Measurements from ENCODE around the gene CCDC93. TPM values are rescaled to one million over a fixed set of nuclear protein-coding genes. Genes with fewer than 3 reads are reported as not detected.

CCDC93 gene
- total RNA-seq, 4 donors from 2014 or later = 11.6 to 55.6 (median 23.9) TPM

DNA sequence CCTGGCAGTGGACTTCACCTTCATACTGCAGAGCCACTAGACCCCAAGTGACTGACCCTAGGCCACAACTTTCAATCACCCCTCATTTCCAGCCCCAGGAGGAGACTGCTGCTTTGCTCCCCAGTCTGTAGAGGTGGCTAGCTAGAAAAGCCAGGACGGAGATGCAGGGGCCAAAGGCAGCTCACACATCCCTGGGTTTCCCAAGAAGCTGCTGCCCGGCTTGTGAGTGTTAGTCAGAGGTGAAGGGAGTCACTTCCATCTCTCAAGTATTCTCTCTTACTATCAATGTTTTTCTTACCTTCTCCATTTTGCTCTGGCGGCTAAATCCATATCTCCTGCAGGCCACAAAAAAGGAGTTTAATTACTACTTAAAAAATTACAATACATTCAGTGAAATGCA is 36.2 kb downstream of the CCDC93 start:
- Histone ChIP-seq H3K27me3 (no peaks in the 10 kb centered on the region), H3K9me3 (no peaks in the 10 kb centered on the region), H3K27ac (no peak overlapping the region), H3K36me3 (peaks cover 53% of the 10 kb centered on the region), H3K4me3 (no peak overlapping the region), H3K4me1 (peaks cover 18% of the 10 kb centered on the region)
- TF ChIP-seq EP300 (IDR thresholded peaks at IDR 0.05) (no peak), POLR2A (IDR thresholded peaks at IDR 0.05) (no peak), POLR2AphosphoS5 (IDR thresholded peaks at IDR 0.05) (no peak)
- TF ChIP-seq, protein P1, sequence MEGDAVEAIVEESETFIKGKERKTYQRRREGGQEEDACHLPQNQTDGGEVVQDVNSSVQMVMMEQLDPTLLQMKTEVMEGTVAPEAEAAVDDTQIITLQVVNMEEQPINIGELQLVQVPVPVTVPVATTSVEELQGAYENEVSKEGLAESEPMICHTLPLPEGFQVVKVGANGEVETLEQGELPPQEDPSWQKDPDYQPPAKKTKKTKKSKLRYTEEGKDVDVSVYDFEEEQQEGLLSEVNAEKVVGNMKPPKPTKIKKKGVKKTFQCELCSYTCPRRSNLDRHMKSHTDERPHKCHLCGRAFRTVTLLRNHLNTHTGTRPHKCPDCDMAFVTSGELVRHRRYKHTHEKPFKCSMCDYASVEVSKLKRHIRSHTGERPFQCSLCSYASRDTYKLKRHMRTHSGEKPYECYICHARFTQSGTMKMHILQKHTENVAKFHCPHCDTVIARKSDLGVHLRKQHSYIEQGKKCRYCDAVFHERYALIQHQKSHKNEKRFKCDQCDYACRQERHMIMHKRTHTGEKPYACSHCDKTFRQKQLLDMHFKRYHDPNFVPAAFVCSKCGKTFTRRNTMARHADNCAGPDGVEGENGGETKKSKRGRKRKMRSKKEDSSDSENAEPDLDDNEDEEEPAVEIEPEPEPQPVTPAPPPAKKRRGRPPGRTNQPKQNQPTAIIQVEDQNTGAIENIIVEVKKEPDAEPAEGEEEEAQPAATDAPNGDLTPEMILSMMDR (IDR thresholded peaks at IDR 0.05) = no peak
- WGBS = 98% methylated on average over 3 of the region's 3 CpGs
- no peak for DNase-seq (ENCODE audit: low spot score in 2 of 2)

DNA sequence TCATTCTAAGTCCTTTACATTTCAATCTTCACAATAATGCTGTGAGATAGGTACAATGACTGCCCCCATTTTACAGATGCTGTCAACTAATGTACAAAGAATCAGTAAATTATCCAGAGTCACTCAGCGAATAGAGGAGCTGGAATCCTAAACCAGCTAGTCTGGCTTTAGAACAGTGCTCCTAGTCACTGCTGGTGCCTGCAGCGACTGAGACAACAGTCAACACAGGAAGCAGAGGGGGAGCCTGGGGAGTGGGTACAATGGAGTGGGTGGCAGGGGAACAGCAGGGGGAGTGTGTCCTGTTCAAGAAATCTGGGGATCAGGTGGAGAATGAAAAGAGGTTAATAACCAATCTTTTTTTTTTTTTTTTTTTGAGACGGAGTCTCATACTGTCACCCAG is 37.3 kb downstream of the CCDC93 start:
- no peak for TF ChIP-seq EP300 (IDR thresholded peaks at IDR 0.05)
- TF ChIP-seq, protein P1 (IDR thresholded peaks at IDR 0.05) = no peak
- no peak for TF ChIP-seq POLR2A (IDR thresholded peaks at IDR 0.05)
- TF ChIP-seq POLR2AphosphoS5 (IDR thresholded peaks at IDR 0.05) = no peak

DNA sequence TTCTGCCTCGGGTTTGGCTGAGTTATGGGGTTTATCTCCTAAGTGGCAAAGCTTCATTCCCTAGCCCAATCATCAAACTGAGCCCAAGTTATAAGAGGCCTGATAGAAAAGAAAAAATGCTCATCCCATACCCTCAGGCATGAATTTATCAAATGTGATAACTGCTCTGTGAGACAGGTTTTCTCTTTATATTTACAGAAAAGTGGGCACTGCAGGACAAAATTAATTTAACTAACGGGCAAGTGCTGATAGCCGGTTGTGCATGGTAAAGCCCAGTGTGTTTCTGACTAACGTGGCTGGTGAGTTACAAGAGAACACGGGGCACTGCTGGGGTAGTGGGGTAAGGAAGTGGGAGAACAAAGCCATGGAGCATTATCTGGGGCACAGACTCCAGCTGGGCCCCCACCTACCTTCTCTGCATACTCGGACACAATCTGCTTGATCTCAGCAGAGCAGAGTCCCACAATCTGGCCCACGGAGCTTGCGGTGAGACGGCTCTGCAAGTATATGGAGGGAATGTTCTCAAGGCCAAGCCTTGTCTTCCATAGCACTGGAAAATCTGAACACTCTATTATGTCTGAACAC is 40.3 kb downstream of the CCDC93 start:
- WGBS = 93% methylated on average over 9 of the region's 9 CpGs

More for the DNA sequence above, 37.3 kb downstream of the CCDC93 start:
- Histone ChIP-seq H3K9me3 (no peaks in the 10 kb centered on the region), H3K4me1 (peaks cover 18% of the 10 kb centered on the region), H3K27ac (no peak overlapping the region), H3K4me3 (no peak overlapping the region), H3K27me3 (no peaks in the 10 kb centered on the region), H3K36me3 (peaks cover 58% of the 10 kb centered on the region)
- WGBS = 86% methylated on average over 3 of the region's 3 CpGs
- no peak for DNase-seq (ENCODE audit: low spot score in 2 of 2)

DNA sequence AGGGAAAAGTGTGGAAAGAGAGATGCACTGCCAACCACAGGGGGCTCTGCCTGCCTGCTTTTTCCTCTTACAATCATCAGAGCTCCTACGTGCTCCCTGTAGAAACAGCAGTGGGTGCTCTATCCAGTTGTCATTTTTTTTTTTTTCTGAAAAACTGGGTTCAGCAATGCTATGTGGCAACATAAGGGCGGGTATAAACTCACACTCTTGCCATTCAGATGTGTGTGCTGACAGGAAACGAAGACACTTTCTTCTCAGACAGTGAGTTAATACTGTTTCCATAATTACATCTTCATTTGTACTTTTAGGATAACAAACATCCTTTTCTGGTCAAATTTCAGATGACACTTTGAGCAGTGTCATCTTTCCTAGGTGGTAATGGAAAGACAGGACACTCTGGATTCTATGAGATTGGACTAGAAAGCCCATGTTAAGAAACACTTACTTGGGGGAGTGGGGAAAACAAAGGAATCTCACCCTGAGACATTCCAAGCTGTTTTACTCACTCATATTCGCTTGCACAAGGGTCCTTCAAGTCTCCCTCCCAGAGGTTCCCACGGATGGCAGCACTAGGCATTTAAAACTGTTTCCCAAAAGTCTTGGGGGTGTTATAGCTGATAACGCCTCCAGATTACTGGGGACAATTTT is 41.3 kb downstream of the CCDC93 start:
- no peaks in the 10 kb centered on the region for H3K4me1 ChIP-seq
- H3K27me3 ChIP-seq = no peaks in the 10 kb centered on the region
- WGBS = 81% methylated on average over 6 of the region's 6 CpGs
- no peak for DNase-seq (ENCODE audit: low spot score in 2 of 2)
- peaks cover 89% of the 10 kb centered on the region for H3K36me3 ChIP-seq
- H3K27ac ChIP-seq = no peak overlapping the region
- H3K9me3 ChIP-seq = no peaks in the 10 kb centered on the region
- H3K4me3 ChIP-seq = no peak overlapping the region
- TF ChIP-seq, protein P1 (IDR thresholded peaks at IDR 0.05) = no peak
- TF ChIP-seq EP300 (IDR thresholded peaks at IDR 0.05) = no peak
- TF ChIP-seq POLR2AphosphoS5 (IDR thresholded peaks at IDR 0.05) = no peak
- TF ChIP-seq POLR2A (IDR thresholded peaks at IDR 0.05) = no peak

More for the DNA sequence above, 40.3 kb downstream of the CCDC93 start:
- Histone ChIP-seq H3K4me1 (no peaks in the 10 kb centered on the region), H3K27me3 (no peaks in the 10 kb centered on the region), H3K4me3 (no peak overlapping the region), H3K36me3 (peaks cover 87% of the 10 kb centered on the region), H3K27ac (no peak overlapping the region), H3K9me3 (no peaks in the 10 kb centered on the region)
- no peak for TF ChIP-seq POLR2A (IDR thresholded peaks at IDR 0.05)
- TF ChIP-seq EP300 (IDR thresholded peaks at IDR 0.05) = no peak
- TF ChIP-seq, protein P1 (IDR thresholded peaks at IDR 0.05) = no peak
- TF ChIP-seq POLR2AphosphoS5 (IDR thresholded peaks at IDR 0.05) = no peak
- DNase-seq (ENCODE audit: low spot score in 2 of 2) = no peak

DNA sequence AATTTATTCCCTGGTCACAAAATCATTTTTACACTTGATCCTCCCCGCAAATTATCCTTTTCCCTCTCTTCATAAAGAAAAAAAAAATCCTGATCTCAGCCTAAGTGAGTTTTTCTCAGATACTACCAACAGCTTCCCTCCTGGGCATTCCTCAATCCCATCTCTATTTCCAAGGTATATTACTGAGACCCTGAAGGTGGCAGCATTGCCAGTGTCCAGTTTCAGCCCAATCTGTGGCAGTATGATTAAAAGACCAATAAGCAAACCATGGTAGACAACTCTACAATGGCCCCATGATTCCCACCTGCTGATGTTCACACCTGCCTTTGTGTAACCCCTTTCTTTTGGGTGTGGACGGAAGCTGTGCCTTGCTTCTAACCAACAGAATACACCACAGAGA is 45.1 kb downstream of the CCDC93 start:
- Histone ChIP-seq H3K4me3 (no peak overlapping the region), H3K36me3 (peaks cover 70% of the 10 kb centered on the region)
- TF ChIP-seq POLR2A (IDR thresholded peaks at IDR 0.05) = no peak
- no peak for TF ChIP-seq EP300 (IDR thresholded peaks at IDR 0.05)
- TF ChIP-seq, protein P1 (IDR thresholded peaks at IDR 0.05) = no peak
- no peak for TF ChIP-seq POLR2AphosphoS5 (IDR thresholded peaks at IDR 0.05)

More for the DNA sequence above, 45.1 kb downstream of the CCDC93 start:
- Histone ChIP-seq H3K27ac (no peak overlapping the region), H3K9me3 (no peaks in the 10 kb centered on the region), H3K4me1 (no peaks in the 10 kb centered on the region), H3K27me3 (no peaks in the 10 kb centered on the region)
- no peak for DNase-seq (ENCODE audit: low spot score in 2 of 2)
- WGBS = 92% methylated on average over 2 of the region's 2 CpGs
